Esophagus squamous epithelium (tissue), 5 donors: ENCODE measurements around the gene TMIE. TPM values are rescaled to one million over a fixed set of nuclear protein-coding genes. Genes with fewer than 3 reads are reported as not detected.

ENCODE experiments used
- DNase-seq: peaks from one replicate; lab custom pipeline; 2025; lab: John Stamatoyannopoulos, UW
- H3K27ac ChIP-seq, 4 donors: fragments of 200-600 bp; sonication (generic); one replicate each; pipeline ENCODE4 v1.5.1; 2016 to 2019; ENCODE audit warnings: mild to moderate bottlenecking in 1 of 4
- H3K27me3 ChIP-seq, 4 donors: fragments of 200-600 bp; sonication (generic); 1 replicate in 3 of 4; 2 replicates in 1 of 4; pipeline versions ENCODE4 v1.5.1 to v1.6.0; 2017 to 2021; ENCODE audit warnings: antibody characterized with exemption in 1 of 4
- H3K36me3 ChIP-seq, 3 donors: fragments of 200-600 bp; sonication (generic); one replicate each; pipeline ENCODE4 v1.5.1; 2016 to 2019
- H3K4me1 ChIP-seq, 3 donors: fragments of 200-600 bp; sonication (generic); one replicate each; pipeline ENCODE4 v1.5.1; 2017 to 2019
- H3K4me3 ChIP-seq, 4 donors: fragments of 200-600 bp; sonication (generic); 1 replicate in 3 of 4; 2 replicates in 1 of 4; pipeline ENCODE4 v1.5.1; 2016 to 2019; ENCODE audit warnings: mild to moderate bottlenecking in 2 of 4, moderate library complexity in 1 of 4
- H3K9me3 ChIP-seq, 3 donors: fragments of 200-600 bp; sonication (generic); one replicate each; pipeline ENCODE4 v1.5.1; 2016 to 2019
- CTCF ChIP-seq, 6 experiments: fragments of 450-650 bp in 4 of 6; fragments of 200-600 bp in 2 of 6; sonication (generic) in 2 of 6; IDR thresholded peaks; one replicate each; pipeline ENCODE4 v1.5.1; 2016 to 2019; ENCODE audit warnings: antibody characterized with exemption in 6 of 6, mild to moderate bottlenecking in 4 of 6, moderate library complexity in 4 of 6
- POLR2A ChIP-seq, 4 donors: fragments of 450-650 bp; IDR thresholded peaks; one replicate each; pipeline ENCODE4 v1.6.1; 2017; ENCODE audit warnings: antibody characterized with exemption in 4 of 4, mild to moderate bottlenecking in 4 of 4, moderate library complexity in 3 of 4
- WGBS, 2 donors: methylation state at CpG; one replicate each; pipeline ENCODE4 v1.1.5; 2018; 5-methylcytosine and 5-hydroxymethylcytosine counted together
- intact Hi-C: fragments of 100-400 bp; cut with DNase I; formaldehyde crosslinking; loops from one replicate; pipeline ENCODE4 v1.15.0; 2022
- total RNA-seq, 4 donors: library from RNA; depleted of rRNA; stranded (reverse); fragments of >200 nt; gene quantifications; one replicate each; pipeline ENCODE4 v1.1.0, GENCODE V29; 2016
- donor health status: DM: yes; HTN: yes; CAD: no.

TMIE gene
- total RNA-seq, 4 donors from 2014 or later = 0.18 to 1.1 (median 0.61) TPM

- Histone ChIP-seq H3K4me3 (no peak overlapping the region), H3K9me3 (no peaks in the 10 kb centered on the region), H3K27me3 (peaks cover 0 to 40% (median 0%) of the 10 kb centered on the region in 4 donors), H3K36me3 (no peaks in the 10 kb centered on the region), H3K4me1 (peaks cover 0 to 16% (median 0%) of the 10 kb centered on the region in 3 donors), H3K27ac (no peak overlapping the region)
- WGBS, 2 donors = 83 to 88% methylated on average over 3 to 4 of the region's 11 CpGs
- DNase-seq = no peak
- TF ChIP-seq CTCF (IDR thresholded peaks at IDR 0.05) (no peak), POLR2A (IDR thresholded peaks at IDR 0.05) (no peak)
- intact Hi-C loops = no loop called here
Observed at GRCh38 chr3:46715507-46716175, 14.4 kb downstream of the TMIE start.

GRCh38 chr3:46716461-46717441 lies 15.6 kb downstream of the TMIE start:
- Histone ChIP-seq H3K9me3 (no peaks in the 10 kb centered on the region), H3K4me1 (peaks cover 0 to 16% (median 0%) of the 10 kb centered on the region in 3 donors), H3K27ac (no peak overlapping the region), H3K27me3 (peaks cover 0 to 47% (median 0%) of the 10 kb centered on the region in 4 donors), H3K4me3 (no peak overlapping the region), H3K36me3 (no peaks in the 10 kb centered on the region)
- intact Hi-C loops = no loop called here
- TF ChIP-seq POLR2A (IDR thresholded peaks at IDR 0.05) (no peak), CTCF (IDR thresholded peaks at IDR 0.05) (no peak)
- DNase-seq = no peak
- 90 to 92% methylated on average over 10 to 11 of the region's 19 CpGs for WGBS, 2 donors

GRCh38 chr3:46717447-46718231 lies 16.4 kb downstream of the TMIE start, which contains the start of gene PRSS50:
TSS of gene PRSS50 (minus strand) at chr3:46717869. CDS start at chr3:46717824, 45 bp downstream.
- no peak within 1 kb of the TSS for H3K27ac ChIP-seq
- H3K4me1 ChIP-seq = peaks cover 0 to 16% (median 0%) of the 10 kb centered on the region in 3 donors
- peaks cover 0 to 47% (median 0%) of the 10 kb centered on the region in 4 donors for H3K27me3 ChIP-seq
- no peaks in the 10 kb centered on the region for H3K9me3 ChIP-seq
- no peaks in the 10 kb centered on the region for H3K36me3 ChIP-seq
- WGBS, 2 donors = 62 to 76% methylated on average over 11 to 24 of the region's 61 CpGs
- TF ChIP-seq CTCF (IDR thresholded peaks at IDR 0.05) (peak in 1 of 6 experiments; percentile 5), POLR2A (IDR thresholded peaks at IDR 0.05) (no peak)
- no peak for DNase-seq
- intact Hi-C loops = no loop called here
- no peak within 1 kb of the TSS for H3K4me3 ChIP-seq

GRCh38 chr3:46719044-46719565 lies 17.9 kb downstream of the TMIE start:
- 64 to 78% methylated on average over 2 of the region's 2 CpGs for WGBS, 2 donors
- no peak for TF ChIP-seq CTCF (IDR thresholded peaks at IDR 0.05)
- no peak for TF ChIP-seq POLR2A (IDR thresholded peaks at IDR 0.05)
- Histone ChIP-seq H3K4me3 (no peak overlapping the region), H3K27ac (no peak overlapping the region), H3K36me3 (no peaks in the 10 kb centered on the region), H3K27me3 (peaks cover 0 to 47% (median 0%) of the 10 kb centered on the region in 4 donors), H3K4me1 (peaks cover 0 to 4% (median 0%) of the 10 kb centered on the region in 3 donors), H3K9me3 (no peaks in the 10 kb centered on the region)
- no peak for DNase-seq
- intact Hi-C loops = no loop called here
